ENCODE data around the gene MACROH2A1. TPM values are rescaled to one million over a fixed set of nuclear protein-coding genes. Genes with fewer than 3 reads are reported as not detected.

Gene MACROH2A1
- total RNA-seq, 1 experiment from 2014 or later, result 301 TPM

DNA sequence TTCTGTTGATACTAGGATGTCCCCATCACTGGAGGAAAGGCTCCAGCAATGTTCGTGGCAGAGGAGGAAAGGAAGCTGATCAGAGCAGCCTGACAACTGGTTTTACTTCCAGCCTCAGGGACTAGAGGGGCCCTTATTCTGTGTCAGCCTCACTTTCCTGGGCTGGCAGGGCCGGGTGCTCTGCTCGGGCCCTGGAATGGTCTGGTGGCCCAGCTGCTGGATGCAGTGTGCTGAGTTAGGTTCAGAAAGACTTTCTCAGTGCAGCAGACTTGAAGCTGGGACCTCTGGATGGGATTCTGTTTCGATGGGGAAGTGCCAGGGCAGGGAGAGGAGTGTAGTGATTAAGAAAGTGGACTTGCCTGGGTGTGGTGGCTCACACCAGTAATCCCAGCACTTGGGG, 81.0 kb downstream of the MACROH2A1 start:
- DNase-seq (ENCODE audit: low read depth), result peak; percentile 0

DNA sequence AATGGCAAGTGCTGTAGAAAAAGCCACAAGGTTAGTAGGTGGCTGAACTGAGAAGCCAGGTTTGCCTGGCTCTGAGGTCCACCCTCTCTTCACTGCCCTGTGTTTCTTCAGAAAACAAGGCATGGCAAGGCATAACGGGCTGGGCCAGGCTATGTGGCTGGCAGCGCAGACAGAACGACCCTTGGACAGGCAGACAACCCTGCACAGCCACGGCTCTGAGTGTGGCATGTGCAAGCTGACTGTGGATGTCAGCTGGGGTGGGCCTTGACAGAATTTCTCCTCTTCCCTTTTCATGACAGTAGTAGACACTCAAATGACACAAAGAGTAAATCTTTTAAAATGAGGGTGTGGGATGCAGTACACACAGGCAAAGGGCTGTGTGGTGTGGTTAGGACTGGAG, 81.7 kb downstream of the MACROH2A1 start:
- DNase-seq (ENCODE audit: low read depth), result no peak

DNA sequence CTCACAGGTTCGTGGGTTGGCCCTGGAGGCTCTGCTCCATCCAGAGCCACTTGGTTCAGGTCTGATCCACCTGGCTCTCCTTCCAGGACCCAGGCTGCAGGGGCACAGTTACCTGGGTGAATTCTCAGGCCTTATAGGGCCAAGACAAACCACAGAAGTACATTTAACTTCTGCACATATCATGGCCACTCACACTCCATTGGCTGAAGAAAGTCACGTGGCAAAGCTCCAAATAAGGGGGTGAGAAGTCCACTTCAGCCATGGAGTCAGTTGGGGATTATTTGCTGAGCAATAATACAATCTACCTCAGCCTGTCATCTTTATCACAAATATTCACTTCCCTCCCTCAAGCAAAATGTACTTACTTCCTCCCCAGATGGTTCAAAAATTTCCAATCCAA, 83.6 kb downstream of the MACROH2A1 start:
- no peak for DNase-seq (ENCODE audit: low read depth)

DNA sequence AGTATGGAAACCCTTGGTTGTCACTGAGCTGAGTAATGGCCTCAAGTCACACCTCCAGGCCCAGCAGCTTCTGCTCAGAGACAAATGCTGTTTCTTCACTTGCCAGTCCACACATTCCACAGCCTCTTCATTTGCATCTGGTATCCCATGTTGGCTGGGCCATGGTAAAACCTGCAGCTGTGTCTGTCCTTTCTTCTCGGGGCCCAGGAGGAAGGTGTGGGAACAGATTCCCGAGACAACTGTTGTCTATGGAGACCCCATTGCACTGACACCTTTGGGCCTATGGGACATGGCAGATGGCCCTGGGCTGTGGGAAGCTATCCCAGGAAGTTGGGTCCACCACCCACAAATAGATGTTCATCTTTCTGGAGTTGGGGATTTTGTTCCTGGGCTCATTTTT, 85.1 kb downstream of the MACROH2A1 start:
- DNase-seq (ENCODE audit: low read depth), result no peak

DNA sequence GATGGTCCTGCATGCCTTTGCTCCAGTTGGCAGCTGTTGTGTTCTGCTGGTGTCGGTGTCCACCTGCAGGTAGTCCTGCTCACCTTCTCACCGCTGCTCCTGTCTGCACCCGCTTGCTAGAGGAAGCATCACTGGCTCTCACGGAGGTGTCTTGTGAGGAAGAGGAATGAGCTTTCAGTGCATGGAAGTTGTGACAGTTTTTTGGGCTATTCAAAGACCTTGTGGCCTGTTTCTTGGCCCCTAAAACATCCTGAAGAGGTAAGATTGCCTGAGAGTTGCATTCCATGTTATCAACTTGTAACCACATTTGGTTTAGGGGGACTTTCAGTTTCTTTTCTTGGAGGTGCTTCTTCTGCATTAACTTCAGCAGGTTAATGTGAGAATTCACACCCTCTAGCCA, 85.6 kb downstream of the MACROH2A1 start:
- no peak for DNase-seq (ENCODE audit: low read depth)

DNA sequence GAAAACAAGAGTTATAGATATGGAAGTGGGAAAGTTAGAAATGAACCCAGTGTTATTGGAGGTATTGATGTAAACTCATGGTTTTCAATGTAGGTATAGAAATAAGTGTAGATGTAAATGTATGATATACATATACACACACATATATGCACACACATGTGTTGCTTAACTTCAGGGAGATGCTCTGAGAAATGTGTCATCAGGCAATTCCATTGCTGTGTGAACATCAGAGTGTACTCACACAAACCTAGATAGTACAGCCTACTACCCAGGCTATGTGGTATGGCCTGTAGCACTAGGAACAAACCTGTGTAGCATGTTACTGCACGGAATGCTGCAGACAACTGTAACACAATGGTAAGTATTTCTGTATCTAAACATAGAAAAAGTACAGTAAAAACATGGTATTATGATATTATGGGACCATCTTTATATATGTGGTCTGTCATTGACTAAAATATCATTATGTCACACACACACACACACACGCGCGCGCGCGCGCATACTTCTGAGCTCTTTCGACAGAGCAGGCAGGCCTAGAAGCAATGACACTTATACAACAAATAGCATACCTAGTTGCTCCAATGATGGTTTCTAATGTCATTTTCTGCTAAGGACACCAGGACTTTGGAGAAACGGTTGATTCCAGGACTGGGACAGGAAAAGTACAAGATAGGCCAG, 86.6 kb downstream of the MACROH2A1 start:
- DNase-seq (ENCODE audit: low read depth), result no peak

DNA sequence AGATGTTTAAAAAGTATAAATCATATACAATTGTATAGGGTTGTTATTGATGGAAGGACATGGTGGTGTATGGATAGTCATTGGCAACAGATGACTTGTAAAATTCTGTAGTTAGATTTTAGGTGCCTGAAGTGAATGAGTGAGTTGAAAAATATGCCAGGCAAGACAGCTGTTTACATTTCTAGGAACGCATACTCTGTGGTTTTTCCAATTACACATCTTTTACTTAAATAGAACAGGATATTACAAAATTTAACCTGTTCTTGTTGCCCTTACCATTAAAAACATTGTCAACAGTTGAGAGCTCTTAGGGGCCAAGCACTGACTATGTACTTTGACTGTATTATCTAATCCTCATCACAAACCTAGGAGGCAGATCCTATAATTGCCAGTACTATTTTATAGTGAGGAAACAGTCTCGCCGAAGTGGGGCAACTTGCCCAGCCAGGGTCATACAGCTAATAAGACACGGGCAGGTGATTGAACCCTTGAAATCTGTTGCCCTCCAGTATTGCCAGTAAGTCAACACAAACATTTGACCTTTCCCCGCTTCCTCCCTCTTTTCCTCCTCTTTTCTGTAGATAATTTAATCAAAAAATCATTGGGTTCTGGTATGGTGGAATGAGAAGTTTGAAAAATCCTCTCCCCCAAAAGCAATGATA, 88.6 kb downstream of the MACROH2A1 start:
- no peak for DNase-seq (ENCODE audit: low read depth)

DNA sequence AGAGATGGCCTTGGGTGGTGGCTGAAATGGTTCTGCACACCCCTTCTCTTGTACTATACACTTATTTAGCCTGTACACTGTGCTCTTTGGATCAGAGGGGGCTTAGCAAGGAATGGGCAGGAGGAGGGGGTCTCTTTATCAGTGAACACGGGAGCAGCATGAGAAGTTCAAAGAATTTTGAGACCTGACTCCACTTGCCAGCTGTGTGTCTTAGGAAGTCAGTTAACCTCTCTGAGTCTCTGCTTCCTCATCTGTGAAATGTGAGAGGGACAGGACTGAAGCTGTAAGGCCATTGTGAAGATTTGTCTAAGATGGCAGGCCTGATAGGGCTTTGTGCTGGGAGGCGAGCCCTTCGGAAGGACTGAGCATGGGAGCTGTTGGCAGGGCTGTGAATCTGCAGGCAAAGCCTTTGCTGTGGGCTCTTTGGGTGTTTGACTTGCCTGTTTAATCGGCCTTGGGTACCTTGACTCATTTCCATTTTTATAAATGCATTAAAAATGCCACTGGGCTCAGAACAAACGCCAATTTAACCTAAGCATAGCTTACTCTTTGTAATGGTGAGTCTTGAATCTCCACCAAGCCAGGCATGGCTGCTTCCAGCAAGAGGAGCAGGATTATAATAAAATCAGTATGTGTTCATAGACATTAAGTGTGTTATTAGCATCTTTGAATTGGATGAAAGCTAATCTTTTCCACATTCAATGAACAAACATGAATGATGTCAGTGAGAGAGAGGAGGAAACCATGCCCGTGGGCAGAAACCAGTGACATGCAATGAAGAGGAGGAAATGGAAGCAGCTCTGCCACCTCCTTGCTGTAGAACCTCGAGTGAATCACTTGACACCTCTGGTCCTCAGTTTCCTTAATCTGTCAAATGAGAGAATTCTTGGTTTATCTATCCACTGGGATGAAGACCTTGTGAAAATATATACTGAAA, 89.4 kb downstream of the MACROH2A1 start:
- DNase-seq (ENCODE audit: low read depth), result no peak

DNA sequence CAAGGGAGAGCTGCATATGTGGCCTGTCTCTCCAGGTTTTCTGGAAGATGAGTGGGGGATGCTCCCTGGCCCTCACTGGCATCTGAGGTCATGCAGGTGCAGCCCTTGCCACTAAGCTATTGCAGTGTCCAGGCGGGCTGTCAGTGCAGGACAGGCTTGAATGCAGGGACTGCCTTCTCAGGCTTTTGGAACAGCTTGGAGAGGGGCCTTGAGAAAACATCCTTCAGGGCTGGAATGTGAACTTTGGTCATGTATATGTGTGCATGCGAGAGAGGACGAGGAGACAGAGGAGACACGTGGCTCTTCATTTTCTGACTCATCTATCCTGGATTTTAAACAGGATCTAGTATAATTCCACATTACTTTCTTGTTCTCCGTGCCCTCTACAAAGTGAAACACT, 90.3 kb downstream of the MACROH2A1 start:
- peak; percentile 73 for DNase-seq (ENCODE audit: low read depth)

DNA sequence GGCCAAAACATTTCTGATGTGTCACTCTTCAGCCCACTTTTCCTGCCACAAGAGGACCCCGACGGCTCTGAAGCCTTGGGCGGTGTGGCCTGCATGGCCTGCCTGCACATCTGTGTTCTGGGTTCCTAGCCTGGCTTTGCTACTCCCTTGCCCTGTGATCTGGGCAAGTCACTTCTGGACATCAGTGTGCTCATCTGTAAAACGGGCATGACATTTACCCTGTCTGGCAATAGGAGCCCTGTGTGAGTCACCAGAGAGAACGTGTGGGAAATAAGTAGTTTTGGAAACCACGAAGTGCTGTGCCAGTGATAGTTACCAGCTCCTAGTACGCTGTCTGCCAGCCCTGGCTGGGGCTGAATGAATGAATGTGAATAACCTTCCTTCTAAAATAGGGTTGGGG, 90.8 kb downstream of the MACROH2A1 start:
- peak; percentile 82 for DNase-seq (ENCODE audit: low read depth)

DNA sequence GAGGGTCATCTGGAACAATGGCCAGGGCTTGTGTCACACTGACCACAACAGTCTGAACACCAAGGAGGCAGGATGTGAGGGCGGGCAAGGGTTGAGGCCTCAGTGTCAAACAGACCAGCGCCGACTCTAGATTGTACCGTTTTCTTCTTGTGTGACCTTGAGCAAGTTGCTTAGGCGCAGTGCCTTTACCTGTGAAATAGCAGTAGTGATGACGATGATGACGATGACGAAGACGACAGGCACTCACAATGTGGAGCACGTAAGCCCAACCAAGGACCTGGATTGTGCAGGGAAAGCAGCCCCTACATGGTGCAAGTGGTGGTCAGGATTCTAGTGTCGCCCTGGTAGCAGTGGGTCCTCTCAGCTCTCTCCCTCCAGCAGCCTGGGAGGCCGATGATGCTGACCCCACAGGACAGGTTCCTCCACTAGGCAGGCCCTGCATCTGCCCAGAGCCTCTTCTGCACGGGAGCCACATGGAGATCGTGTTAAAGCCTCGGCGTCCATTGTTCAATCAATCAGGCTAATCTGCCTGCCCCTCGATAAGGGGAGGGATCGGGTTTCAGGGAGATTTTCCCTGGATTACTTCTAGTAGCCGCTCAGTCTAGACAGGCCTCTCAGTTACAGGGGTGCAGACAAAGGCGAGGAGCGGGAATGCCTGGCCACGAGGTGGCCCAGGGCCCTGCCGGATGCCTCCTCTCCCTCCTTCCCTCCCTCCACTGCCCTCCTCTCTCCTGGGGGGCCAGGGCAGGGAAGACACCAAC, 91.7 kb downstream of the MACROH2A1 start:
- DNase-seq (ENCODE audit: low read depth), result no peak

DNA sequence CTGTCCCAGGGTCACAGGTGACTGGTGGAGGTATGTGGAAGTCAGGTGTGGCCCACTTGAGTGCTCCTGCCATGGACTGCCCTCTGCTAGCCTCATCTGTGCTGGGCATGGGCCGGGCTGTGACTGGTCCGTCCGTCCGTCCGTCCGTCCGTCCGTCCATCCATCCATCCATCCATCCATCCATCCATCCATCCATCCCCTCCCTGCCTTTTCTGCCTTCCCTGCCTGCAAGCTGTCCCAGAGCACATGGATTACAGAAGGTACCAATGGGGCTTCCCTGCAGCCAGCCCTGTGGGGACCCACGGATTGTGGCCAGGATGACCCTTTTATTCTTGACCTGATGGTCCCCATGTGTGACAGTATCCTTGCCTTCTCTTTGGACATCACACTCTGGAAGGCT, 92.5 kb downstream of the MACROH2A1 start:
- no peak for DNase-seq (ENCODE audit: low read depth)

DNA sequence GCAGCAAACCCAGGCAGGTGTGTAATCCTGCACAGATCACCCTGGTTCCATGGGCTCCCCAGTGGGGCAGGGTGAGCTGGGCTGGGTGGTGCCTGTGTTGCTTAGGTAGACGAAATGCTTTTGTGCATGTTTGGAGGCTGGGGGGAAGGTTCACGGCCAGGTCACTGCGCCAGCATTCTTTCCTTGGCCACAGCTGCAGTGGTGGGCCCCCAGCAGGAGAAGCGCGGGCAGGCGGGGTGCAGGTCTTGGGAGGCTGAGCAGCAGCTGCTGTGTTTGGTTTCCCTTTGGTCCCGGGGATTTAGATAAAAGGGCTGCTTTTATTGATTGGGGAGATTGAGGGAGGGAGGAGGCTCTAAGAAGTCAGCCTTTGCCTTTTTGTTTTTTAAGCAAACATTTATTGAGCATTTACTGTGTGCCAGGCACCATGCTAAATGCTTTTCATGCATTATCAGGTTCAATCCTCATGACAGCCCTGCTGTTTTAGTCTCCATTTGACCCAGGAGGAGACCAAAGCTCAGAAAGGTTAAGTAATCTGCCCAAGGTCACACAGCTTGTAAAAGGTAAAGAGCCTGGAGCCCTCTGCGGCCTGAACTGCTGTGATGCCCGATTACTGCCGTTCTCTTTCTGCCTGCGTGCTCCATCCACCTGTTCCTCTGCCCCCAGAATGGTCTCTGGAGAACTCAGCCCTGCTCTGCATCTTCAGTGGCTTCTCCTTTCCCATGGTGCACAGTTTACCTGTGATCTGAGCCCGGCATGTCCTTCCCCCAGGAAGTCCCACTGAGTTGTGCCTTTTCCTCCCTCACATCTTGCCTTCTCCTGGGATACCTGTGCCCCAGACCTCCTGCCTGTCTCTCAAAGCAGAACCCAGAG, 94.4 kb downstream of the MACROH2A1 start:
- peak; percentile 57 for DNase-seq (ENCODE audit: low read depth)

DNA sequence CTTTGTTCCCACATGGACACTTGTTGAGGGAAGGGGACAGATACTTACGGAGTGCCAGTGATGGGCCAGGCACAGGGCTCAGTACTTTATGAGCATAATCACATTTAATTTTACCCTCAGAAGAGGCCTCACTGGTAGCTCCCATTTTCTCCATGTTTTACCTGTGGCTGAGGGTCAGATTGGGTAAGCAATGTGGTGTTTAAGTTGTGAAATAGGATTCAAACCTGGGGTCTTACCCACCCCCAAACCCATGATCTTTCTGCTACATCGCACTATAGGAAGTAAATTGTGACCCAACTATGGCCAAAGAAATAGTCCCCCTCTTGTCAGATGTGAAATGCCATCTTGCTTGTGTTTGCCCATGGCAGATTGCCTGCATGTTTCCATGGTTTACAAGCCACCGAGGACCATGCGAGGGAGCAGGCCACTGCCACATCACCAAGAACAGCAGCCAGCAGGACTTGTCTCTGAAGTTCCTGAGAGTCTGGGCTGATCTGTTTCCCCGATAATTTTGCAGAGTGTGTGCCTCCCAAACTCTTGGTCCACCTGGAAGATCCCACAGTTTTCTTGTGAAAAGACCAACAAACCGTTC, 95.4 kb downstream of the MACROH2A1 start:
- no peak for DNase-seq (ENCODE audit: low read depth)

DNA sequence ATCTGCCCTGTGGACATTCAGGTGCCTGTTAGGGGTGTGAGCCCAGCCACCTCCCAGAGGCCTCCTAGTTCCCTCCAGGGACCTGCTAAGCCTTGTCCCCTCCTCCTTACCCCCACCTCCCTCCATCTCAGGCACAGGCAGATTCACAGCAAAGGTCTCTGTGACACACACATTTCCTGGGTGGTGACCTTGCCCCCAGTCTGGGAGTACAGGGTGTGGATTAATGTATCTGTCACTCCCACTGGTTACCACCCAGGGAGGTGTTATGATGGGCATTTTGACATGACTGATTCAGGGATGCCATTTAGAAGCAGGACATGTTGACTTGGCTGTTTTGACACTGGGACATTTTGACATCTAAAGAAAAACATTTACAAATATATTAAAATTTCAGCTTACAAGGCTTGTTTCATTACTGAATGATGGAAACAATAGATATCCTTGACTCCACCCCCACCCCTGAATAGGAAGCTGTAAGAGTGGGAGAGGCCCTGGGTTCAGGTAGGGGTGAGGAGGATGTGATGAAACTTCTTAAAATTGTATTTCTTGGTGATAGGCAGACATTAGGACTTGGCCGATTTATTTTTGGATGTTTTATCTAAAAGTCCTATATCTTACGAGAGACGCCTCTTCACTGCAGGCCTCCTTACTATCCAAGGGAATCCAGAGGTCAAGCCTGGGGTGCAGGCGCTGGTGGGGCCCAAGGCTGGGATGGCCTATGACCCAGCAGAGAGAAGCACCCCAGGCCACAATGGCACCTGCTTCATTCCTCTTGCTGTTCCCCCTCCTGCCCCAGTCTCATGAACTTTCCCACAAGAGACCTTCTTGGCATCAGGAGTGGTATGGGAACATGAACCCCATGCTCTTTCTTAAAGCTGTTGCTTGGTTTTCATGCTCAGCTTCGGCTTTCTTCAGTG, 101.9 kb downstream of the MACROH2A1 start:
- no peak for DNase-seq (ENCODE audit: low read depth)

DNA sequence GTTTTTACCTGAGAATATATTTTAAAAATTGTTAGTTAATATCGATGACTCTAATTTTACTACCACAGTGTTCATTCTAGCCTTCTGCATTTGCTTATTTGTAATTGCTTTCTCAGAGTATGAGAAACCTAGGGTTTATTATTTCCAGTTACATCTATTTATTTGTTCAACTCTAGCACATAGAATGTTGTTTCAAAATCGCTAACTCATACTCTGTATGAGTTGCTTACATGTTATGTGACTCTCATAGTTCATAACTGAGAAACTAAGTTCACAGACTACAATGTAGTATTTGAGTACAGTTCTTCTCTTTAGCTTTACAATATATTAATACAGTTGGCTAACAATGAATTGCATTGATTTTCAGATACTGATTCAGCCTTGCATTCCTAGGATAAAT, 103.2 kb downstream of the MACROH2A1 start:
- no peak for DNase-seq (ENCODE audit: low read depth)

DNA sequence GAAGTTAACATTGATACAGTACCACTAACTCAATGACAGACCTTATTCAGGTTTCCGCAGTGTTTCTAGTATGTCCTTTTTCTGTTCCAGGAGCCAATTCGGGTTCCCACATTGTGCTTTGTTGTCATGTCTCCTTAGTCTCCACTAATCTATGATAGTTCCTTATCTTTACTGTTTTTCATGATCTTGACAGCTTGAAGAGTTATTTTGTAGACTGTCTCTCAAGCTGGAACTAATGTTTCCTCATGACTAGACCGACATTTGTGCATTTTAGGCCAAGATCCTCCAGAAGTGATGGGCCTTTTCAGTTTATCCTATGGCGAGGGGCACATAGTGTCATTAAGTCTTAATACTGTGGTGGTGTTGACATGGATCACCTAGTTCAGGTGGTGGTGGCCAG, 104.2 kb downstream of the MACROH2A1 start:
- no peak for DNase-seq (ENCODE audit: low read depth)

DNA sequence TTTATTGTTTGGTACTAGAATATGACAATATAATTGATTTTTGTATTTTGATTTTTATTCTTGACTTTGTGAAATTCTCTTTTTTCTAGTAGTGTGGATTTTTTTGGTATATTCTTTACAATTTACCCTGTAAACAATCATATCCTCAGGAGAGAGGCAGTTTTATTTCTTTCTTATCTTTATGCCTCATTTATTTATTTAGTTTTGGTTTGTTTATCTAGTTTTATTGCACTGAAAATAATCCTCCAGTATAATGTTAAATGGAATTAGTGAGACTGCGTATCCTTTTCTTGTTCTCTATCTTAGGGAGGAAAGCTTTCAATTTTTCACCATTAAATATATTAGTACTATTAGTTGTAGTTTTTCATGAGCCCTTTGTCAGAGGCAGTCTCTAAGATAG, 109.4 kb downstream of the MACROH2A1 start:
- DNase-seq (ENCODE audit: low read depth), result no peak

DNA sequence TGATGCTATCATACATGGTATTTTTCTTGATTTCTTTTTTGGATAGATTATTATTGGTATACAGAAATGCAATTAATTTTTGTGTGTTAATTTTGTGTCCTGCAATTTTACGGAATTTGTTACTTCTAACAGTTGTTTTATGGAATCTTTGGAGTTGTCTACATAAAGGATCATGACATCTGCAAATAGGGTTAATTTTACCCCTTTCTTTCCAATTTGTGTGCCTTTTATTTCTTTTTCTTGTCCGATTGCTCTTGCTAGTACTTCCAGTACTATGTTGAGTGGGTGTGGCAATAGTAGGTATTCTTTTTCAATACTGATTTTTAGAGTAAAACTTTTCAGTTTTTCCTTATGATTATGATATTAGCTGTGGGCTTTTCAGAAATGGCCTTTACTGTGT, 111.5 kb downstream of the MACROH2A1 start:
- DNase-seq (ENCODE audit: low read depth), result no peak

Data from Daoy (cell line).